ENCODE results near the gene MTHFD1L.

GRCh38 chr6:150962436-150962835 is 96.9 kb downstream of the MTHFD1L start:
- TF ChIP-seq CTCF (IDR thresholded peaks at IDR 0.05): no peak
- TF ChIP-seq POLR2A (IDR thresholded peaks at IDR 0.05): no peak
